ENCODE measurements around the gene TEX44.
"Not testable (repeated sequence)": the region's sequence is repeated elsewhere in the genome, so short reads cannot be mapped to it uniquely, and the experiment has no call there.

TEX44 gene

GRCh38 chr2:231573096-231573495 is 19.6 kb upstream of the TEX44 start:
- DNase-seq = no peak

- no peak for DNase-seq
These were observed 18.8 kb upstream of the TEX44 start for GRCh38 chr2:231573698-231574421.

- DNase-seq = no peak
These were observed 16.9 kb upstream of the TEX44 start for GRCh38 chr2:231575612-231576256.

- DNase-seq = no peak
These were observed 16.2 kb upstream of the TEX44 start for GRCh38 chr2:231576465-231576864.

- not testable (repeated sequence) for DNase-seq
These were observed 14.0 kb upstream of the TEX44 start for GRCh38 chr2:231578655-231579054.

- no peak for DNase-seq
These were observed 13.1 kb upstream of the TEX44 start for GRCh38 chr2:231579560-231579959.

GRCh38 chr2:231581328-231581727 is 11.3 kb upstream of the TEX44 start:
- DNase-seq = no peak

- no peak for DNase-seq
These were observed 8.7 kb upstream of the TEX44 start for GRCh38 chr2:231583982-231584381.

GRCh38 chr2:231587744-231588143 is 4.9 kb upstream of the TEX44 start:
- not testable (repeated sequence) for DNase-seq

- no peak for DNase-seq
These were observed 3.0 kb upstream of the TEX44 start for GRCh38 chr2:231589656-231590055.

GRCh38 chr2:231590614-231591013 is 2.0 kb upstream of the TEX44 start:
- DNase-seq = no peak

GRCh38 chr2:231593666-231594065 is 1.0 kb downstream of the TEX44 start:
- DNase-seq = no peak

GRCh38 chr2:231597014-231597611 is 4.4 kb downstream of the TEX44 start:
- no peak for DNase-seq

GRCh38 chr2:231597627-231598026 is 5.0 kb downstream of the TEX44 start:
- DNase-seq = no peak

- no peak for DNase-seq
These were observed 8.1 kb downstream of the TEX44 start for GRCh38 chr2:231600619-231601355.

- DNase-seq = no peak
These were observed 8.9 kb downstream of the TEX44 start for GRCh38 chr2:231601356-231602229.

- DNase-seq = no peak
These were observed 10.3 kb downstream of the TEX44 start for GRCh38 chr2:231602859-231603467.

GRCh38 chr2:231604101-231604684 is 11.5 kb downstream of the TEX44 start:
- peak; percentile 89 for DNase-seq

GRCh38 chr2:231604685-231605606 is 12.3 kb downstream of the TEX44 start:
- peak; percentile 98 for DNase-seq

- DNase-seq = no peak
These were observed 13.0 kb downstream of the TEX44 start for GRCh38 chr2:231605607-231606091.

Data from NCI-H1436 (cell line).